UCSD-AML1 (cell line): ENCODE data around the gene PHRF1.
A peak's percentile ranks its signal among the peaks of the same experiment; 100 is the strongest.

ENCODE experiments used
- DNase-seq: peaks from one replicate; lab custom pipeline; 2025; ENCODE audit not compliant: unreplicated experiment; lab: John Stamatoyannopoulos, UW

PHRF1 gene

GRCh38 chr11:614021-614622 lies 37.9 kb downstream of the PHRF1 start:
- DNase-seq = no peak

DNA sequence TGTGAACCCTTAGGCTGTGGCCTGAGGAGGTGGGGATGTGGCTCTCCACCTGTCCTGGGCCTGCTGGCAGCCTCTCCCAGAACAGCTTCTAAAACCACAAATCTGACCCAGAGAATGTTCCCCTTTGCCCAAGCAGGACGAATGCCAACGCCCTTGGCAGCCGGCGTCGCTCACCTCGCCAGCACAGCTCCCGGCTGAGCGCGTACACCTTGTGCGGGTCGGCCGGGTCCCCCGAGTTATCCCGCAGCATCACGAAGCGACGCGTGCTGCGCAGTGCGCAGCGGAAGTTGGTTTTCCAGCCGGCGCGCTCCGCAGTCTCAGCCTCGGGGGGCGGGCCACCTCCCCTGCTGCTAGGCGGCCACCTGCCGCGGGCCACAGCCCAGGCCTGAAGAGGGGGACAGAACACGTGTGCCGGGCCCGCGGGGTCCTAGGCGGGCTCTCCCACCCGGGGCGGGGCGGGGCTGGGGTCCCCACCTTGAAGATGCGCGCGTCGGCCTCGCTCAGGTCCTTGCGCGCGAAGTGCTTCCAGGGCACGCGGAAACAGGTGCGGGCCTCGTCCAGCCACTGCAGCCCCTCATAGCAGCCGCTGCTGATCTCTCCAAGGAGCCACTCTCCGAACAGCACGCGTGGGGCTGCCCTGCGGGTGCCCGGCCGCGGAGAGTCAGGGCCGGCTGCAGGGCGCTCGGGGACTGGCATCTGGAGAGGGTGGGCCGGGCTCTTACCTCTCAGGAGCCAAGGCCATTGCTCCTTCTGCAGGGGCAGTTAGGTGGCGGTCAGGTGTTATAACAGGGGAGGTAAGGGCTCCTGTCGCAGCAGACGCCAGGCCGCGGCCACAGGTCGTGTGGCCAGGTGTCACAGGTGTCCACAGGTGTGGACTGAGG lies 38.6 kb downstream of the PHRF1 start:
- DNase-seq = no peak

DNA sequence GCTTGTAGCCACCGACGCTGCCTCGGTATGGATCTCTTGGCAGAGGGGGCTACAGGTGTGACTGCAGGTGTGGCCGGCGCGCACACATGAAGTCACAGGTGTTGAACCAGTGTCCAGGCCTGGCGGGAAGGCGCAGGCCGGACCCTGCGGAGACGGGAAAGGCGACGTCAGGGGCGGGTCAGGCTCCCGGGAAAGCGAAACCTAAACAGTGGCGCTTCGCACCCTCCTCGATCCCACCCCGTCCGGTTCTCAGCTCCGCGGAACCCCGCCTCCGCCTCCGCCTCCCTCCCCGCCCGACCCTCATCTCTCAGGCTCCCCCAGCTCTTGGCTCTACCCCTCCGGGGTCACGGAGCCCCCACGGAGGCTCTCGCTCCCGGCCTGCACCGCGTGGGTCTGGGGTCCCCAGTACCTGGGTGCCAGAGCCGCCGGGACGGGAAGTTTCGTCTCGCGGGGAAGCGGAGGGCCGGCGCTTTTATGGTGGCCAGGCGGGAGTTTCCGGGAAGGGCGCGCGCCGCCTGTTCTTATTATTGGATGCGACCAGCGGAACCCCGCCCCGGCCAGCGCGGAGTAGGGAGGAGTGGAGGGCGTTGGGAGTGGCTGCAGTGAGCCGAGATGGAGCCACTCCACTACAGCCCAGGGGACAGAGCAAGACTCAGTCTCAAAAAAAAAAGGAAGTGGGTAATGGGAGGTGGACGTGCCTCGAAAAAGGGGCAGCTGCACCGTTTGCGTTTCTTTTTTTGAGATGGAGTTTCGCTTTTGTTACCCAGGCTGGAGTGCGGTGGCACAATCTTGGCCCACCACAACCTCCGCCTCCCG lies 39.4 kb downstream of the PHRF1 start, which contains the start of gene IRF7:
TSS of gene IRF7 (minus strand) at position 447 of the 816 bp plus-strand sequence. CDS start 586 bp downstream, outside the sequence.
- peak; percentile 96 for DNase-seq

DNA sequence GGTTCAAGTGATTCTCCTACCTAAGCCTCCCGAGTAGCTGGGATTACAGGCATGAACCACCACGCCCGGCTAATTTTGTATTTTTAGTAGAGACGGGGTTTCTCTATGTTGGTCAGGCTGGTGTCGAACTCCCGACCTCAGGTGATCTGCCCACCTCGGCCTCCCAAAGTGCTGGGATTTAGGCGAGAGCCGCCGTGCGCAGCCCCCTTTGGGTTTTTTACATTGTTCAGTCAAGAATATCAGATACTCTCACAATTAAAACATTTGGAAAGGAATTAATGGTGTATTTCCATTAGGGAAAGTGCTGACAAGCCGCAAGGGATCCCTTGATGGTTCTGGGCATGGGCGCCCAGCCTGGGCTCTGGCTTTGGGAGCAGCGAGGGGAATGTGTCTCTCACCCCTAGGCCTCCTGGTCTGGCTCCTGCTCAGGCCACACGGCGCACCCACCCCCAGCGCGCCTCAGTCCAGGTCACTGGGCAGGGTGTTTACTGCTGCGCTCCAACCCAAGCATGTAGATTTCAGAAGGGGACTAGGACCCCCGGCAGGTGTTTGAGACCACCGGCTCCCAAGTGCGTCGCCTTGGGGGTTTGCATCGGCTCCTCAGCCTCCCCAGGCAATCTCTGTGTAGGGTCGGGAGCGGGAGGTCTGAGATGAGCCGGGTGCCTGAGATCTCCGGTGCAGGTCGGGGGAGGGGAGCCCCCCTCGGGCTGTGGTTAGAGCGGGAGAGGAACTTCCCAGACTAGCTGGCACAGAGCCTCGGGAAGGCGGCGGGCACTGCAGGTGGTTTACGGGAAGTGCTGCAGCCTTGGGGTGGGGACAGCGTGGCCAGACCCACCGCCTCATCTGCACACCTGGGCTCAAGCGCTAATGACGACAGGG lies 40.3 kb downstream of the PHRF1 start:
- peak; percentile 33 for DNase-seq

- DNase-seq = no peak
Observed at GRCh38 chr11:617199-617911, 41.1 kb downstream of the PHRF1 start.

- no peak for DNase-seq
Observed at GRCh38 chr11:617912-618682, 41.8 kb downstream of the PHRF1 start.

- DNase-seq = no peak
Observed at GRCh38 chr11:618856-619627, 42.8 kb downstream of the PHRF1 start.

GRCh38 chr11:619628-620050 lies 43.4 kb downstream of the PHRF1 start:
- no peak for DNase-seq

GRCh38 chr11:620201-620600 lies 43.9 kb downstream of the PHRF1 start:
- DNase-seq = no peak

DNA sequence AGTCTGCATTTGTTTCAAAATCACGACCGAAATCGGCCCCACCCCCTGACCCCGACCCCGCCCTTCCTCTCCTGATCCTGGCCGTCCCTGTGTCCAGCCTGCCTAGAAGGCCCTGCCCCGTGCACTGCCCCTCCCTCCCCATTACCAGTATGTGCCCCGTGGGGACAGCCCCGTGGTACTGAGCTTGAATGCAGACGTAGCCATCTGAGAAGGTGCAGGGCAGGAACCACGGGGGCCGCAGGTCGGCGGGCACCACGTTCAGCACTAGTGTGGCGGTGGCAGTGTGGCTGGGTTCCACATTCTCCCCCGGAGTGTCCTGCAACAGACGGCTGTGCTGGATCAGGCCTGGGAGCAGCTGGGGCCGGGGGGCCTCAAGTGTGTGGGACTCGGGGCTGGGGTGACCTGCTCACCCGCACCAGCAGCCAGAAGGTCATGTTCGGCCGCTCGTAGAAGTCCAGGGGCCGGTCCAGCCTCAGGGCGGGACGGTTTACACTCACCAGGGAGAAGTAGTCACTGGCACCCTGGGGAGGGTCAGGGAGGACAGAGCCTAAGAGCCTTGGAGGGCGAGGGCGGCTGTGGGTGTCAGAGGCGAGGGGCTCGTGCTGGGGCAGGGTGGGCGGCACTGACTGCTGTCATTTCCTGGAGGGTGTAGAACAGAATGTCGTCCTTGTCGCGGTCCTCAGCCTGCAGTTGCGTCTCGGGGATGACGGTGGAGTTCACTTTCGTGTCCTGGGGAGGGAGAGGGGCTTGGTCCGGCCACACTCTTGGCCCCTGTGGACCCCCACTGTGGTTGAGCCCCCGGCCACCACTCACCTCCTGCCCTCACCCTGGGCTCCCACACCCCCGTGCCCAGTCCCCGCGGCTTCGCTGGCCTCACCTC lies 44.9 kb downstream of the PHRF1 start:
- no peak for DNase-seq

DNA sequence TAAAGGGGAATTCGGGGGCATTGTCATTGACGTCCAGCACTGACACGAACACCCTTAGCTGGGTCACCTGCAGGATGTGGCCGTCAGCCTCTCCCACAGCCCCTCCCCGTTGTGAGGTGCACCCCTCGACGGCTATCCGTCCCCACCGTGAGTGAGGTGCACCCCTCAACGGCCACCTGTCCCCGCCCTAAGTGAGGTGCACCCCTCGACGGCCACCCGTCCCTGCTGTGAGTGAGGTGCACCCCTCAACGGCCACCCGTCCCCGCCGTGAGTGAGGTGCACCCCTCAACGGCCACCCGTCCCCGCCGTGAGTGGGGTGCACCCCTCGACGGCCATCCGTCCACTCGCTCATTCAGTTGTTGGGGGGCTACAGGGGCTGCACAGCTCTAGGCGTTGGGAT lies 45.6 kb downstream of the PHRF1 start:
- no peak for DNase-seq

- no peak for DNase-seq
Observed at GRCh38 chr11:623349-623869, 47.1 kb downstream of the PHRF1 start.

DNA sequence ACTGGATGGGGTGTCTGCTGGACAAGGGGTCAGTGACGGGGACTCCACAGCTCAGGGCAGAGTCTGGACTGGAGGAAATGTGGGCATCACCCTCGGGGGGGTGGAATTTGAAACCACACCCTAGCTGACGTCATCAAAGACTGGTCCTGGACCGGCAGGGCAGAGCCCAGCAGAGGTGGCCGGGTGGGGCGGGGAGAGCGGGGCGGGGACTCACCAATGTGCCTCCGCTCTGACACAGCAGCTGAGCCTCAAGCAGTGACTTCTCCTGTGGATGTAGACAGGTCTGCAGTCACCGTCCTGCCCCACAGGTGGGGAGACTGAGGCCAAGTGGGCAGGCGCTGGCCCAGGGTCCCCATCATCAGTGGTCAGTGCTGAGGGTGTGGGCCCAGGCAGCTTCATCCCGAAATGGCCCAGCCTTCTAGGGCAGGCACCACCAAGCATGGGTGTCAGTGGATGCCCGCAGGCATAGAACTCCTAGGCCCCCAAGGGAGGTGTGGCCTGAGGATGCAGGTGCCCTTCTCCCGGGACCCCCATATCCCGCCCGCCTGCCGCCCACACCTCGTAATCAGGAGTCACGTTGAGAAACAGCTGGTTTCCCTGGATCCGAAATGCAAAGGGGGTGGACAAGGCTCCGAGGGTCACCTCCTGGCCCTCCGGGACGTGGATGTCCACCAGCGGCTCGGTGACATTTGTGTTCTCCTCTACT lies 47.9 kb downstream of the PHRF1 start:
- no peak for DNase-seq

DNA sequence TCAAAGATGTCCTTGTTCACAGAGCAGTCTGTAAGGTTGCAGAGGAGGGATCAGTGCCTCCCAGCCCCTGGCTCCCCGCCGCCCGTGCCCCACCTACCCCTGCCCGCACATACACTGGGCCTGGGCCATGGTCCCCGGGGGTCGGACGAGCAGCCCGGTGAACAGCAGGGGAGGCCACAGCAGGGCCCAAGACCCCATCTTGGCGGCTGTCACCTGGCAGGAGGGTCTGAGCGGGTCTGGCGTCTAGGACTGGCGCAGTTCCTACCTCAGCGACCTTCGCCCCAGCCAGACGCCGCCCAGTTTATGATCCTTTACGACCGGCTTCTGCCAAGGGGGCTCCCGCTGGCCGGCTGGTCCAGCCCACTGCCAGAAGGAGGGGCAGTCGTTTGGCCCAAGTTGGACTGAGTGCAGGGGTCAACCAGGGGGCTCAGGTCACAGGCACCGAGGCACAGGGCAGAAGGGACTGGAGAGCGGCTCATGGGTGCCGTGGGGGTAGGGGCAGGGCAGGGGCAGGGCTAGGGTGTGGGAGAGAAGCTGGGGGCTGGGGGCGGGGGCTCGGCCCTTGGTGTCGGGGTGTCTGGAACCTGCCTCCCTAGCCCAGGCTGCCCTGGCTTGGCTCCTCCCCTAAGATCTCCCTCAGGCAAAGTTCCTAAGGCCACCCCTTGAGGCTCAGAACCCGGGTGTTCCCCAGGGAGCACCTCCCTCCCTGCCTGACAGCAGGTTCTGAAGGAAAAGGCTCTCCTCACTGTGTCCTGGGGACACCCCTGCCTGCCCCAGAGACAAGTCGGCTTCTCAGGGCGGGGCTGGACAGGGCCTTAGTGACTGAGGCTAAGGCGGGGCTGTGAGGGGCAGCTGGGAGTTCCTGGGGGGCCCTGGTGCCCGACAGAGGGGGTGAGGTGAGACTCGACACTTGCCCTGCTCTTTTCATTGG lies 48.7 kb downstream of the PHRF1 start, which contains the start of gene CDHR5:
TSS of gene CDHR5 (minus strand) at position 251 of the 931 bp plus-strand sequence. CDS start at position 198, 53 bp downstream.
- DNase-seq = no peak

DNA sequence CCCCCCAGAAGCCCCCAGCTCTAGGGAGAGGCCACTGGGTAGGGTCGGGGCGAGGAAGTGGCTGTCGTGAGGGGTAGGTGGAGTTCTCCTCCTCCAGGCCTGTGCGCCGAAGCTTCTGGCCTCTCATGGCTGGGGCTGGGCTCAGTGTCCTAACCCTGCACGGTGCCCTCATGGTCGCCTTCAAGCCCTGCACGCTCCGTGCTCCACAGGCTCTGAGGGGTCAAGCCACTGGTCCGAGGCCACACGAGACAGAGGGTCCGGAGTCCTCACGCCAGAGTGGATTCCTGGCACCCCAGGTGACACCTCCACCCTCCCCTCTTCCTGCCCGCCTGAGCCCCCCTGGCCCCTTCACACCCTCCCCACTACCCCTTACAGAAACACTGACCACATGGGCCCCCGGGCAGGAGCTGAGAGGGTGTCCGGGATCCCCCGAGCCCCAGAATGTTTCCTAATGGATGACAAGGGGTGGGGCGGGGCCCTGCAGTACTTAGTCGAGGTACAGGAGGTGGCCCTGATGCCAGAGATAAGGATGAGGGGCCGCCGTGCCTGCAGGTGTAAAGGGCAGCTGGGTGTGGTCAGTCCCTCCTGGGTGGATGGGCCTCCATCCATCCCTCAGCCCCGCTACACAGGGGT lies 49.5 kb downstream of the PHRF1 start:
- no peak for DNase-seq
